ENCODE results near the gene LENG8.
"Not testable (repeated sequence)": the region's sequence is repeated elsewhere in the genome, so short reads cannot be mapped to it uniquely, and the experiment has no call there.

LENG8 gene

DNA sequence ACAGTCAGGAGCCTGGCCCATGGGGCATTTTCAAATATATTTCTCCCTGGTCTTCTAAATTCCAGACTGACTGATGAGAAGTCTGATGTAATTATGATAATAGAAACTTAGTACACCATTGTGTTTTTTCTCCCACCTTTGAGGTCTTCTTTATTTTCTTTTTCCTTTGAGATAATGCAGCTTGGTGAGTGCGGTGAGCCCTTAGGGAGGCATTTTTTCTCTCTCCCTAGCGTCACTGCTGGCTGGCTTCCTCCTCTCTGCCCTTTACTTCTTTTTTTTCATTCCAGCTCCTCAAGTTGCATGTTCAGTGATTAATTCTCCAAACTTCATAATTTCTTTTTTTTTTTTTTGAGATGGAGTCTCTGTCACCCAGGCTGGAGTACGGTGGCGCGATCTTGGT, 36.9 kb downstream of the LENG8 start:
- DNase-seq, result no peak

DNA sequence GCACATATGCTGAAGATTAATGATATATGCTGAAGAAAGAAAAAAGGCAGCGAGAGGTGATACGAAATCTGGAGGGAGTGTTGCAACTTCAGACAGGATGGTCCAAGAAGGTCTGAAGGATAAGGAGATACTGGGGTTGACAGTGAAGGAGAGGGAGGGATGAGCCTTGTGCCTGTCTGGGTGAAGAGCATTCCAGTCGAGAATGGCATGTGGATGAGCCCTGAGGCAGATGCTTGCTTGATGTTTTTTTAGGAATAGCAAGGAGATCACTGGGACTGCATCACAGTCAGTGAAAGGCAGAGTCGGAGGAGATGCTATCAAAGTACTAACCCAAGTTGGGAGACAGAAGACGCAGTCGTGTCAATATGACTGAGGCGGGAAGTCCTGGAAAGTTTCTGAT, 40.3 kb downstream of the LENG8 start:
- DNase-seq, result no peak

DNA sequence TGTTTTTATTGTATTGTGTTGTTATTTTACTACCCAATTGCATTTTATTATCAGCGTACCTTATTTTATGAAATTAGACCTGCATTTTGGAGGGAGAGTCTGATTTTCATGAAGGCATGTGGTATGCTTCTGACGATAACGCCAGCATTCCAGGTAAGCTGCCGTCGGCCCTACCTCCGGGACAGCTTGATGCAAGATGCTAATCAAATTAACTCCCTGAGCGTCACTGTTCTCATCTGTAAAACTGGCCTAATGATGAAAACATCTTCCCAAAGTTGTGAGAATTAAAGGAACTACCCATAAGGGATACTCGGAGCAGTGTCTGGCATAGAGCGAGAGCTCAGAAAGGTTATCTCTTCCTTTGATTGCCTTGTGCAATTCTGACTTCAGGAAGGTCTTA, 40.8 kb downstream of the LENG8 start:
- DNase-seq, result no peak

- DNase-seq, result no peak
Measured at GRCh38 chr19:54492568-54492967, 43.6 kb downstream of the LENG8 start.

- DNase-seq, result not testable (repeated sequence)
Measured at GRCh38 chr19:54493056-54493455, 44.1 kb downstream of the LENG8 start.

DNA sequence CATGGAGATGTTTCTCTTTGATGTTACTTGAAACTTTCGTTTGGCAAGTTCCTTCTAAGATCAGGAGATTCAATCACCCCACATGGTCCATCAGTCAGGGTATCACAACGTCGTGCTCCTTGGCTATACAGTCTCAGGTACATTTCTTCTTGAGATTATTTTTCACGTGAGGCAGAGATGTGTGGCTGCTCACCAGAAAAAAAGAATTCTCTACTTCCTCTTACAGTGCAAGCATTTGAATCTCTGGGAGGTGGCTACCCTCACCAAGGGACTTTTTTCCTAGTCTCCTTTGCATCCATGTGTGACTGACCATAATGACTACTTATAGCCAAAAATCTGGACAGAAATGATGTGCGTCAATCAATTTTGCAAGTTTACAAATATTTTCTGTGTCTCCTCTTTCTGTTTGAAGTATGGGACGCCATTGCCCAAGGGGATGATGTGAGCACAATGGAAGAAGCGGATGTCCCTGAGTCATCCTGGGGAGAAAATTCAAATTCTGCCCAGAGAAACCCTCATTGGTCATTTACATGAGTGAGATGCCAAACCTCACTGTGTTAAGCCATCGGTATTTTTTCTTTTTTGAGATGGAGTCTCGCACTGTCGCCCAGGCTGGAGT, 45.1 kb downstream of the LENG8 start:
- no peak for DNase-seq

DNA sequence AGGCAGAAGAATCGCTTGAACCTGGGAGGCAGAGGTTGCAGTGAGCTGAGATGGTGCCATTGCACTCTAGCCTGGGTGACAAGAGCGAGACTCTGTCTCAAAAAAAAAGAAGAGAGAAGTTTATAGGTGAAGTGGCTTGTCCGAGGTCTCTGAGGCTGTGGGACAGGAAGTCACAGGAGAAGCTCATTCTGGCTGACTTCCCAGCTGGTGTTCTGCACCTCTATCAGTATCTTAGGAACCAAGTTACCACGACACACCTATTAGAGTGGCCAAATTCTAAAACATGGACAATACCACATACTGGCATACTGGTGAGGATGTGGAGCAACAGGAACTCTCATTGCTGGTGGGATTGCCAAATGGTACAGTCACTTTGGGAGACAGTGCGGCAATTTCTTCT, 46.3 kb downstream of the LENG8 start:
- DNase-seq, result not testable (repeated sequence)

DNA sequence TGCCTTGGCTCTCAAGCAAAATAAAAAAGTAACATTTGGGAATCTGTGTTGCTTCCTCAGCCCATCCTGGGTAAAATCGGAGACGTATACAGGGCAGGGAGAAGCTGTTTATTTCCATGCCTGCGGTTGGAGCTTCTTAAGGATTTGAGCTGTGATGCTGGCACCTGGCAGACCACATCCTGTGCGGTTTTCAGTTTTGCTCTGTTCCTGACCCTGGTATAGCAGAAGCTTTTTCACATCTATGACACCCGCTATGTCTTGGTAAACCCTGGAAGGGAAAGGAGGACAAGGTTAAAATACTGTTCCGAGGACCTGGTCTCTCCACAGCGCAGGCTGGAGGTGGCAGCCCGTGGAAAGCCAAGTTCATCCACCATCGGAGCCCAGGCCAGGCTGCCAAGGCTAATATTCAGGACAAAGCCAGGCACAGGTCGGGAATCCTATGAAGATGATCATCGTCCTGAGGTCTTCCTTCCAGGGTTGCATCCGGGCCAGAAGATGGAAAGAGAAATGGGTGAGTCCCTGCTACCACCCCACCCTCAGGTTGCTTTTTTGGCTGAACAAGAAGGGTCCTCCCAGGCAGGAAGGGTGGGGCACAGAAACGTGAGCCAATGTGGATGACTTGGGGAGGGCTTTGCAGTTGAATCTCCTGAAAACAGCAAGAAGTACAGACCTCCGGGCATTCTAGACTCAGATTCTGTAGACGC, 48.9 kb downstream of the LENG8 start:
- not testable (repeated sequence) for DNase-seq

DNA sequence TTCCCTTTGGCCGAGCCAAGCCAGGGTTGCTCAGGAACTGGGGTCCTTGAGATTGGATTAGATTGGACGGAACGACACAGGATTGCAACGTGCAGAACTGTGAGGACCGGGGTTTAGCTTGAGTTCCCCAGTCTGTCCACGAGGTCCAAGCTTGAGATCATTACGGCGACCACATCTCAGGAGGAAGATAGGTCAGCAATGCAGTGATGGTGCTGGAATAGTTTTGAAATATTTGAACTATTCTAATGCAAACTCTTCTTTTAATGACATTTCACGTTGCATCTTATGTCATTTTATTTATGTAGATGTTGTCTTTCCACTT, 49.4 kb downstream of the LENG8 start:
- not testable (repeated sequence) for DNase-seq

GRCh38 chr19:54502518-54503048, 53.6 kb downstream of the LENG8 start, which contains the start of gene LAIR2:
TSS of gene LAIR2 (plus strand) at chr19:54502831. CDS start at chr19:54502919, 88 bp downstream.
- no peak for DNase-seq

DNA sequence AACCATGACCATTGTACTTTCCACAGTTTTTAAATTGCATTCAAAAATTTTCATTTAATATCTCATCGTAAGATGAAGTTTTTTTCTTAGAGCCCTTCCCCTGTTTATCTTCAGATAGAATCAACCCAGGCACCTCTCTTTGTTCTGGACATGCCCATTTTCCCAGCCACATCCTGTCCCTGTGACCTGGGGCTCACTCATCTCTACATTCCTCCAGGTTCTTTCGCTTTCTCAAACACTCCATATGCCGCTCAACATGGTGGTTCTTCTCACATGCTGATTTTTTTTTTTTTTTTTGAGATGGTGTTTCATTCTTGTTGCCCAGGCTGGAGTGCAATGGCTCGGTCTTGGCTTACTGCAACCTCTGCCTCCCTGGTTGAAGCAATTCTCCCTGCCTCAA, 56.5 kb downstream of the LENG8 start:
- not testable (repeated sequence) for DNase-seq

GRCh38 chr19:54506079-54506478, 57.1 kb downstream of the LENG8 start:
- no peak for DNase-seq

DNA sequence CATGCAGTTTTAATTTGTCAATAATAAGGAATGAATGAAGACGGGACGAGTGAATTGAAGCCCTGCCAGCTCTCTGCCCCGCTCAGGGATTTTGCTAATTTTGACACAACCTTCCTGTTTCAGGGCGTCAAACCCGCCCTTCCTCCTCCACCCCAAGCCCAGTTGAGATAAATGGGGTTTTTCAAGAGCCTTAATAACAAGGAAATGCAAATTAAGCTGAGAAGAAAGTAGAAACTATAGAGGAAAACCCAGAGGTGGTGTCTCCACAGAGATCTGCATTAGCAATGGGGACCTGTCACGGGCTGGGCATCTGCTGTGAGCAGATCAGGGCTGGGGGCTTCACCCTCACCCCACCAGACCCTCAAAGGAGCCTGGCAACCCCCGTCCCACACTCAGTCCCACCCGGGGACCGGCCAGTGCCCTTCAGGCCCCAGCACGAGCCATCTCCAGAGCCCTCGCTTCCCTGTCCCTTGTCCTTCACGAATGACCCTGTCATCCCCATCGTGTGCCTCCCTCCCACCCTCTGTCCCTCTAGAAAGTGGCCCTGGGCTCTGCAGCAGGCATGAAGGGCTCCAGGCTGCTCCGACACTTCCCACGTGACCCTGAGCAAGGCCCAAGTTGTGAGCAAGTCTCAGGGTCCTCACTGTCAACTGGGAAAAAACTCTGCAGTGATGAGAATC, 58.2 kb downstream of the LENG8 start:
- not testable (repeated sequence) for DNase-seq

- no peak for DNase-seq
Measured at GRCh38 chr19:54507824-54508223, 58.8 kb downstream of the LENG8 start.

DNA sequence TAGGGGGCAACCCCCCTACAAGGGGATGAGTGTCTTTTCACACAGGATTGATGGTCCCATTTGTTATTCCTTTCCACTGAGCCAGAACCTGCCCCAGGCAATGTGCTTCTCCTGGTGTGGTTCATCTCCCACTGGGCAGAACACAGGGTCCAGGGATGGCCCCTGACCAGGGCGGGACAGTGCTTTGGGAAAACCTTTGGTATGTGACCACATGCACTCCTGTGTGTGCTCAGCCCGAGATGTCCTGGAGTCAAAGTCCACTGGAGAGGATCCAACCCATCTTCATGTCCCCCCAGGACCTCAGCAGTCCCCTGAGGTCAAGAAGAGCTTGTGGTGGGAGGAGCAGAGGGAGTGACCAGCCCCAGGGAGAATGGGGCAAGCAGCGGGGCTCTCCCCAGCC, 59.5 kb downstream of the LENG8 start:
- DNase-seq, result not testable (repeated sequence)

DNA sequence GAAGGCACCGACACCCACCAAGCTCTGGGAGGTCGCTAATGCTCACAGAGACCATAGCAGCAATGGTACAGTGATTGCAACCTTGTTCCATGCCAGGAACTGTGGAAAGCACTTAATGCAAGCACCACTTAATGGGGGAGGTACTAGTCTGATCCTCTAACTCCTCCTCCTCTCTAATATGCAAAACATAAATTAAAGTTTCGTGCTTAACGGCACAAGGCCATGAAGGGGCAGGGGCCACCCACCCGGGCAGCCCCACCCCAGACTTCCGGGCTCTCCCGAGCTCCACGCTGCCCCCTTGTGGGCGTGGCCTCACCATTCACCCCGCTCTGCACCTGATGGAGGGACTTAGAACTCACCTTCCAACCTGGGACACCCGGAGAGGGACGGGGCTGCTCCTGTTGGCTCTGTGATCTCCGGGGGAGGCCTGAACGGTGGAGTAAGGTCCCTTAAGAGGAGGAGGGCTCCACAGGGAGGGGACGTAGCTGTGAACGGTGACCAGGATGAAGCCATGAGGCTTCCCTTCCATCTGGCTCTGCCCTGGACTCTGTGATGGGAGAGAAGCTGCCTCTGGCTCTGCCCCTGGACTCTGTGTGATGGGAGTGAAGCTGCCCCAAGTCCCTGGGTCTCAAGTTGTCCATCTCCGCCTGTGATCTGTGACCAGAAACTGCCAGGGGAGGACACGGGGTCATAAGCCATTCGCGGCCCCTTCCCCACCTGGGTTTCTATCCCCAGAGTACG, 60.4 kb downstream of the LENG8 start:
- not testable (repeated sequence) for DNase-seq

Measured in SHP77 treated with DMSO at 0.1 percent for 48 hours (cell line).